PFSK-1 (cell line): ENCODE data around the gene ATP10D.

Experiments
- FOXP2 ChIP-seq: optimal IDR thresholded peaks from 2 replicates; pipeline ENCODE3; 2011; ENCODE audit warnings: borderline replicate concordance, control low read depth, inconsistent platforms; ENCODE audit not compliant: insufficient read depth; ENCODE audit errors: extremely low read length, extremely low read depth
- POLR2AphosphoS5 ChIP-seq: IDR thresholded peaks from 2 replicates; pipeline ENCODE4 v1.6.1; 2012; ENCODE audit warnings: low read depth, mild to moderate bottlenecking, control low read depth, low read length, moderate library complexity
- SIN3A ChIP-seq: IDR thresholded peaks from 2 replicates; pipeline ENCODE4 v1.6.1; 2012; ENCODE audit warnings: mild to moderate bottlenecking, low read length, moderate library complexity, borderline replicate concordance; ENCODE audit not compliant: insufficient read depth
- TAF1 ChIP-seq: IDR thresholded peaks from 2 replicates; pipeline ENCODE4 v1.6.1; 2012; ENCODE audit warnings: low read length, control low read depth, borderline replicate concordance; ENCODE audit not compliant: insufficient read depth
- TF ChIP-seq, protein P1 (sequence below), 2 experiments: IDR thresholded peaks; 2 replicates each; pipeline versions ENCODE4 v1.6.1 to v1.8.0; 2011 to 2012; ENCODE audit warnings: low read depth in 2 of 2, low read length in 2 of 2, control low read depth in 1 of 2, inconsistent platforms in 1 of 2, mild to moderate bottlenecking in 1 of 2, moderate library complexity in 1 of 2; ENCODE audit not compliant: insufficient read depth in 1 of 2

The ATP10D gene

DNA sequence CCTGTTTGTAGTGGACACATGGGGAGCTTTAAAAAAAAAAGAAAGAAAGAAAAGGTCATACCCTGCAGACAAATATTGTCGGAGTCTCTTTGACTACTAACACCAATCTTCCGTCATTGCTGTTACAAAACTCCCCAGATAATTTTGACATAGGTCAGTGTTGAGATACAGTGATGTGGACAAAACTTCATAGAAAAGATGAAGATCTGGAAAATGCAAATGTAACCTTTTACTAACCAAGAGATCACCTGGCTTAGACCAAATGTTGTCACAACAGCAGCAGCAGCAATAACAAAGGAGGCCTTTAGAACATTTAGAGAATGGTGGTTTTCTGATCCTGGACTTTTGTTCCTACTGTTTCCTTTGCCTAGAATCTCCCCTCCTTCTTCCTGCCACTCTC, 13.5 kb upstream of the ATP10D start:
- TF ChIP-seq, protein P1, sequence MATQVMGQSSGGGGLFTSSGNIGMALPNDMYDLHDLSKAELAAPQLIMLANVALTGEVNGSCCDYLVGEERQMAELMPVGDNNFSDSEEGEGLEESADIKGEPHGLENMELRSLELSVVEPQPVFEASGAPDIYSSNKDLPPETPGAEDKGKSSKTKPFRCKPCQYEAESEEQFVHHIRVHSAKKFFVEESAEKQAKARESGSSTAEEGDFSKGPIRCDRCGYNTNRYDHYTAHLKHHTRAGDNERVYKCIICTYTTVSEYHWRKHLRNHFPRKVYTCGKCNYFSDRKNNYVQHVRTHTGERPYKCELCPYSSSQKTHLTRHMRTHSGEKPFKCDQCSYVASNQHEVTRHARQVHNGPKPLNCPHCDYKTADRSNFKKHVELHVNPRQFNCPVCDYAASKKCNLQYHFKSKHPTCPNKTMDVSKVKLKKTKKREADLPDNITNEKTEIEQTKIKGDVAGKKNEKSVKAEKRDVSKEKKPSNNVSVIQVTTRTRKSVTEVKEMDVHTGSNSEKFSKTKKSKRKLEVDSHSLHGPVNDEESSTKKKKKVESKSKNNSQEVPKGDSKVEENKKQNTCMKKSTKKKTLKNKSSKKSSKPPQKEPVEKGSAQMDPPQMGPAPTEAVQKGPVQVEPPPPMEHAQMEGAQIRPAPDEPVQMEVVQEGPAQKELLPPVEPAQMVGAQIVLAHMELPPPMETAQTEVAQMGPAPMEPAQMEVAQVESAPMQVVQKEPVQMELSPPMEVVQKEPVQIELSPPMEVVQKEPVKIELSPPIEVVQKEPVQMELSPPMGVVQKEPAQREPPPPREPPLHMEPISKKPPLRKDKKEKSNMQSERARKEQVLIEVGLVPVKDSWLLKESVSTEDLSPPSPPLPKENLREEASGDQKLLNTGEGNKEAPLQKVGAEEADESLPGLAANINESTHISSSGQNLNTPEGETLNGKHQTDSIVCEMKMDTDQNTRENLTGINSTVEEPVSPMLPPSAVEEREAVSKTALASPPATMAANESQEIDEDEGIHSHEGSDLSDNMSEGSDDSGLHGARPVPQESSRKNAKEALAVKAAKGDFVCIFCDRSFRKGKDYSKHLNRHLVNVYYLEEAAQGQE (IDR thresholded peaks at IDR 0.05; ENCODE audit: insufficient read depth in 1 of 2, low read depth in 2 of 2, low read length in 2 of 2), result no peak
- no peak for TF ChIP-seq FOXP2
- TF ChIP-seq TAF1, result no peak
- TF ChIP-seq POLR2AphosphoS5, result no peak
- TF ChIP-seq SIN3A, result no peak

DNA sequence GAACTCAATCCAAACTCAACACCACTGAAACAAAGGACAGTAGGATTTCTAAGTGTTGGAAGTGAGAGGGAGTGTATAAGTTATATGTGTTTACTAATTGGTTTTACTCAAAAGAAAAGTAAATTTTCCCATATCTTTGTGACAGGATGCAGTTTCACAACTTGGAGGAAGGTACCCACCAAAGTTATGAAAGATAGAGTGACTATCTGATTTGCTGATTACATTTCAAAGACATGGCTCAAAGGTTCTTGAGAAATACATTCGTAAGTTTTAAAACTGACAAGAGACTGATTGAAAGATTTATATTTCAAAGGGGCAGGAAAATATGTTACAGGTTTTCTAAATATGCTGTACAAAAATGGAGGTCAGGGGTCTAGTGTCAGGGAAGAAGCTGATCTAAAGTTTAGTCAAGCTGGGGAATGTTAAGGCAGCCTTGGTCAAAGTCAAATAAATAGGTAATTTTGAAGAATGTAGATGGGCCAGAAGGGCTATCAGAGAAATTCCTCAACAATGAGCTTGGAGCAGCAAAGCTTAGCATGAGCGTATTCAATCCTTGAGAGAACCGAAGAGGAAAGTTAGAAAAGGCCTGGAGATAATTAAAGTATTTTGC, 11.8 kb upstream of the ATP10D start:
- TF ChIP-seq, protein P1 (IDR thresholded peaks at IDR 0.05; ENCODE audit: insufficient read depth in 1 of 2, low read depth in 2 of 2, low read length in 2 of 2), result no peak
- TF ChIP-seq POLR2AphosphoS5 (no peak), TAF1 (no peak), SIN3A (no peak), FOXP2 (no peak)

DNA sequence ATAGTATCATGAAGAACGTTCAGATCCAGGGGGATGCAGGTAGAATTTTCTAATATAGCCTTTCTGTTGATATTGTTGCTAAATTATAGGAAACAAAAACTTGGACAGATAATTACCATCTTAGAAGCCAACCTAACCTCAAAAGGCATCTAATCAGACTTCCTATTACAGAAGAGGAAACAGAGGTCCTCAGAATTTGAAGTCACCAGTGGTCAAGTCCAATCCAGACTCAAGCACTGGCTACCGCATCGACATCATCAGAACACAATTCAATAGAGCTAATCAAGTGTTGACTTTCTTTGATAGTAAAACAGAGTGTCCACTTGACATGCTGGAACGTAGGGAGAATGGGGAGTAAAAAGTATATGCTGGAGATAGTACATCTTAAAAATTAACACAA, 10.3 kb upstream of the ATP10D start:
- TF ChIP-seq FOXP2 (no peak), POLR2AphosphoS5 (no peak), TAF1 (no peak), SIN3A (no peak)
- TF ChIP-seq, protein P1 (IDR thresholded peaks at IDR 0.05; ENCODE audit: insufficient read depth in 1 of 2, low read depth in 2 of 2, low read length in 2 of 2), result no peak

DNA sequence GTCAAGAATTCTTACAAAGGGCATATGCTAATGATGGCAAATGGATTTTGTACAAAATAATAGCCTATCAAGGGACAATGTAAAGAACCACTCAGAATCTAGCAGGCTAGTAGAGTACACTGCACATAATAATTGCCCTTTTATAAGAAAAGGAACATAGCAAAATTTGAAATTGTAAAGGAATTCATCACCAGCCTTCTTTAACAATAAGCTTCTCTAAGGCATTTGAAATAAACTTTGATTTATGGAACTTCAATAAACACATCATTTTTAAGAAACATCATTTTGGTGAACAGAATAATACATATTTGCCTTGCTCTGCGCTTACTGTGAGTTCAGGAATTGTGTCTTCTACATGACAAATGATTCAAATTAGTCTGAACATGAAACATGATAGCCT, 9.7 kb upstream of the ATP10D start:
- TF ChIP-seq FOXP2 (no peak), TAF1 (no peak), POLR2AphosphoS5 (no peak), SIN3A (no peak)
- TF ChIP-seq, protein P1 (IDR thresholded peaks at IDR 0.05; ENCODE audit: insufficient read depth in 1 of 2, low read depth in 2 of 2, low read length in 2 of 2), result no peak
